CD4-positive, alpha-beta T cell treated with Interleukin-4 for 4 hours (primary cell): Measurements from ENCODE around the gene DLGAP1.

Experiments
- DNase-seq: peaks from one replicate; pipeline ENCODE4 v3.0.0-alpha.2; 2020

The DLGAP1 gene

DNA sequence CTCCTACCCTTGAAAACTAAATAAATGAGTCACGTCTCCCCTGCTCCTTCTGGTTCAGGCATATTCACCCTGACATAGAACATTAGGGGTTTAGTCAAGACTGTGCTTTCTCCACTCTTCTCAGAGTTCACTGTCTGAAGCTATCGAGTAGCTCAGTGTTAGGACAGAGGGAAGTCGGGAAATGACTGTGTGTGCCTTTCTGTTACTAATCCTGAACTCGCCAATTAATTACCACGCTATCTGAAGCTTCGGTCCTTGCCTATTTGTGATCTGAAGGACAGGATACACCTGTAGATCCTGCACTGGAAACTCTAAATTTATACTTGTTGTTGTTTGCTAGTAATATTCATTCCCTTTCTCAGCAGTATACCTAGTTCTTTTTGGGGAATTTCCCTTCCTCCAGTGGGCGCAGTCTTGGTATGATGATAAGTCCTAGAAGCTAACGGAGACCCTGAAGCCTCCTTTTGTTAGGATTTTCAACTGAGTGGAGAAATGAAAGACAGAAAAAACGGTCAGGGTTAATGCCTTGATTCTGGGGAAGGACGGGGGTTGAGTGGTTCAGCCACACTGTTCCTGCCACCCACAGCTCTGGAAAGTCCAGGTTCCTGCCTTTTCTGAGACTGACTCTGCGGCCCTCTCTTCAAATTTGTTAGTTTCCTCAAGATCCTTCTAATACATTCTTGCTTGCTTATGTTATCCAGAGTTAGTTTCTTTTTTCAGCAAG, 218.0 kb downstream of the DLGAP1 start:
- DNase-seq: no peak

DNA sequence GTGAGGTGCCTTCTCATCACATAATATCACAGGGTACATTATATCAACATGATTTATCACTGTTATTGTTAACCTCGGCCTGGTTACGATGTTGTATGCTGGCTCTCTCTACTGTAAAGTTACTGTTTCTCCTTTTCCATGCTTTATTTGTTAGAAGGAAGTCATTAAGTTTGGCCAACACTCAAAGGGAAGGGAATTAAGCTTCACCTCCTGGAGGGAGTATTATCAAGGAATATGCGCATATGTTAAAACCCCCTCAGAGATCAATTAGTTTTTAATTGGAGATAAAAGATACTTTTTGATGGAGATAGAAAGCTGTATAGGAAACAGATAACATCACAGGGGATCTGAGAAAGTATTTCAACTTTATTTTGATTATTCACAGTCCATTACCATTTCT, 221.6 kb downstream of the DLGAP1 start:
- DNase-seq: no peak

DNA sequence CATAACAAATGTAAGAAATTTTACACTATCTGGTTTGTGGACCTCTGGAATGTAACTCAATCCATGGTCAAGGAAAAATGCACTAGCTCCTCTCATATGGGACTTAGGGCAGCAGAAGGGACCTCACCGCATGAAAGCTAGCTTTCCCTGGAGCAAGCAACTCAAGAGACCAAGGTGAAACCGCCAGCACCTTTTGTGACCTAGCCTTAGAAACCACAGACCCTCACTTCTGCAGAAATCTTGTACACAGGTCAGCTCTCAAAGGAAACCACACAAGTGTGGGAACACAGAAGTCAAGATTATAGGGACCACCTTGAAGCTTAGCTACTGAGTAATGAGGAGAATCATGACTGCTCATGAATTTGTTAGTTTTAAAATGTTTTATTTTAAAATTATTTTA, 222.5 kb downstream of the DLGAP1 start:
- no peak for DNase-seq

DNA sequence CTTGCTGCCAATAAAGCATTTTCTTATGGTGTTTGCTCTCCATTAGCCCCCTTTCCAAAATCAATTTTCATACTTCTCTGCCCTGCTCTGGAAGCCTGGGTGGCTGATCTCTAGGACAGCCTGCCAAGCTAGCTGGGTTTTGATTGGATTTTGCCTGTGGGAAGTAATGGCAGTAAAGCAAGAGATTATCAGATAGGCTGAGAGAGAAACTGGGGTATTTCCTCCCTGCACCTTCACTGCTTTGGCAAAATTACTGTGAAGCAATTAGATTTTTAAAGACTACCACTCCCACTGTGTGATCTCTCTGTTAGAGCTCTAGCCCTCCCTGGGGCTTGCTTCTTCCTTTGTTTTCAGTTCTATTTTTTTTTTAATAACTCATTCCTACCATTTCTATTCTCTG, 223.8 kb downstream of the DLGAP1 start:
- no peak for DNase-seq

DNA sequence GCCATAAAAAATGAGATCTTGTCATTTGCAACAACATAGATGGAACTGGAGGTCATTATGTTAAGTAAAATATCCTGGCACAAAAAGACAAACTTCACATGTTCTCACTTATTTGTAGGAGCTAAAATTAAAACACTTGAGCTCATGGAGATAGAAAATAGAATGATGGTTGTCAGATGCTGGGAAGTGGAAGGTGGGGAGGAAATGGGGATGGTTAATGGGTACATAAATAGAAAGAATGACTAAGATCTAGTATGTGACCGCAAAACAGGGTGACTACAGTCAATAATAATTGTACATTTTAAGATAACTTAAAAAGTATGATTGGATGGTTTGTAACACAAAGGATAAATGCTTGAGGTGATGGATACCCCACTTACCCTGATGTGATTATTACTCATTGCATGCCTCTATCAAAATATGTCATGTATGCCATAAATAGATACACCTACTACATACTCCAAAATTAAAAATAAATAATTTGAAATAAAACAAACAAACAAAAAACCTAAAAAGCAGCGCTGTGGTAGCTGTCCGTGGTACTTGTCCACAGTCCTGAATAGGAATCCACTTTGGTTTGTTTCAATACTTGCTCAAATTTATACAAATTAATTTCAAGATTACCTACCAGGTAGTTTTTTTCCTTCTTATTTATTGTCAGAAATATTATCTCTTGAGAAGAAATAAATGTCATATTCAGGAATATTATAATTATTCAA, 224.5 kb downstream of the DLGAP1 start:
- no peak for DNase-seq

DNA sequence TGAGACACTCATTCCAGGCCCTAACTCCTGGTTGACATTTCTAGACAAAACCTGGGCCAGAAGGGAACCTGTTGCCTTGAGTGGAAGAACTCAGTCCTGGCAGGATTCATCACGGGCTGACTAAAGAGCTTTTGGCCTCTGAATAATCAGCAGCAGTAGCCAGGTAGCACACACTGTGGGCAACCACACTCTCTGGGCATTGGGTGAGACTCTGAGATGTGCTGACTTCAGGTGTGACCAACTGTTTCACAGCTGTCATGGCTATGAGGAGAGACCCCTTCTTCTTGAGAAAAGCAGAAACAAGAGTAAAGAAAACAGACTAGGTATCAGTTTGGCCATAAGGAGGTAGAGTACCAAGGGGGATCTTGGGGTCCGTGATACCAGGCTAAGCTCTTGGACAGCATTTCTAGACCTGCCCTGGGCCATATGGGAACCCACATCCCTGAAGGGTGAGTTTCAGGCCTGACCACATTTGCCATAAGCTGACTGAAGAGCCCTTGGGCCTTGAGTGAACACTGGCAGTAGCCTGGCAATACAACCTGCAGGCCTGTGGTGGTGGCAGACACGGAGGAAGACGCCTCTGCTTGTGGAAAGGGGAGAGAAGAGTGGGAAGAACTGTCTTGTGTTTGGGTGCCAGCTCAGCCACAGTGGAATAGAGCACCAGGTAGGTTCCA, 230.9 kb downstream of the DLGAP1 start:
- no peak for DNase-seq

DNA sequence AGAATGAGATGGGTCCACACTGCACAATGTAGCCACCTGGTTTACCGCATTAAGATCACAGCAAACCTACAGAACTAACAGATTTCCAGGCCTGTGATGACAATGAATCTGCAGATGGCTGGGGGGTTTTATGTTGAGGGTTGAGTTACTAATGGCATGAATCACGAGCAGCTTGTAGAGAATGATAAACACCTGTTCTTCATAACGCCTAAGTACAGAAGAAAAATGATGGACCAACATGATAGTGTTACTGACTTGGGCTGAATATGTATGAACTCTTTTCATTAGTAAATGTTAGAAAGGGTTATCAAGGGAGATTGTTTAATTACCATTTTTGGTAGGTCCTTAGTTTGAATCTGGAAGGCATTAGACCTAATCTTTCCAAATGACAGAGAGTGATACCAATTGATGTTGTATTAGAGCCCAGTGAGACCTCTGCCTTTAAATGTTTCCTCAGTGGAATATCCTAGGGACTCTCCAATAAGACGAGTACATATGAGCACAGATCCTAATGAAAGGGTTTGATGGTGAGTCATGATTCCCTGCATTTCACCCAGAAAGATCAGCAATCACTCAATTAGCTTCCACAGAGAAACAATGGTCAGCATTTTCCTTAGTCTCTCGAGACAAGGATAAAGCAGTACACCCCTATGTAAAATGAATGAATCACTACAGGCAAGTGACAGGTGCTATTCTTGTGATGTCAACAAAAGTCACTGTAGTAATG, 243.8 kb downstream of the DLGAP1 start:
- DNase-seq: no peak

DNA sequence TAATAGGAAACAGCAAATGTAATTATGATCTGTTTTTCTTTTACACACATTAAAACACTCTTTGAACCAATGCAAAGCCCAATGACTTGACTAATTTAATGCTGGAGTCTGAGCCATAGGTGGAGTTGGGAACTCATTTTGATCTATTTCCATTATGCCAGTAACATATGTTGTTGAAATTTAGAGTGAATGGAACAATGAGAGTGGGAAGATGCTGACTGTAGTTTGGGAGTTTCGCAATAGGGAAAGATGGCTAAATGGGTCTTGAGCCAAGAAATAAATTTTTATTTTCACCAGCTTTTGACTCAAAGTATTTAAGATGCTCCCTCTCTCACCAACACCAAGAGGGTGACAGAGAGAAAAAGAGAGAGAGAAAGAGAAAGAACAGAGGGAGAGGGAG, 246.7 kb downstream of the DLGAP1 start:
- DNase-seq: no peak

DNA sequence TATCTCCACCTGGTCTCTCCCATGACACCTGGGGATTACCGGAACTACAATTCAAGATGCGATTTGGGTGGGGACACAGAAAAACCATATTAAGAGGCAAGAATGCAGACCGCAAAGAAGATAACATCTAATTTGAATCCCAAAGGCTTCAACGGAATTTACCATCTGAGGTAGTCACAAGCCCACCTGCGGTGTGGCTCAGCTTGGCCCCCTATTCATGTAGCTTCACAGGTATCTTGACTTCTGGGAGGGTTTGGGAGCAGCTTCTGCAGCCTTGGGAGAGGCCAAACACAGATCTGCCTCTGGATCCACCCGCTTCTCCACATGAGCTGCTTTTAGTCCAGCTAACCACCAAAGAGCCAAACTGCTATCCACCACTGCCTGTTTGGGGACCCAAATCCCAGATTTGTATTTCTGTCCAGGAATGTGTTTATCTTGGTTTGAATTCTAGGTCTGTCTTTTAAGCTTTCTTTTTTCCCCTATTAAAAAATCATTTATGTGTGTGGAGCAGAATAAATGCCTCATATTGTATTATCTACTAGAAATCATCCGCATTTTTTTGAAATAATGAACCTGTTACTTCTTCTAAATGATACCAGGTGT, 247.6 kb downstream of the DLGAP1 start:
- DNase-seq: no peak

DNA sequence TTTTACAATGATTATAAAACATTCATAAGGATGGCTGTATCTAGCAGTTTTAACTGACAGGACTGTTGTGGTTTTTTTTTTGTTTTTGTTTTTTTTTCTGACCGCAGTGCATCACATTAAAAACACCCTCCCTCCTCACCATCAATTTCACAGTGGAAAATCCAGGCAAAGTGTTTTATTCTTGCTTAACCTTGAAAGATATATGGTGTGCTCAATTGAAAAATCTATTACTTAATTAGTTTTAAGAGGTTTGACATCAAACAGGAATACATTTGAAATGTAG, 250.7 kb downstream of the DLGAP1 start:
- no peak for DNase-seq

DNA sequence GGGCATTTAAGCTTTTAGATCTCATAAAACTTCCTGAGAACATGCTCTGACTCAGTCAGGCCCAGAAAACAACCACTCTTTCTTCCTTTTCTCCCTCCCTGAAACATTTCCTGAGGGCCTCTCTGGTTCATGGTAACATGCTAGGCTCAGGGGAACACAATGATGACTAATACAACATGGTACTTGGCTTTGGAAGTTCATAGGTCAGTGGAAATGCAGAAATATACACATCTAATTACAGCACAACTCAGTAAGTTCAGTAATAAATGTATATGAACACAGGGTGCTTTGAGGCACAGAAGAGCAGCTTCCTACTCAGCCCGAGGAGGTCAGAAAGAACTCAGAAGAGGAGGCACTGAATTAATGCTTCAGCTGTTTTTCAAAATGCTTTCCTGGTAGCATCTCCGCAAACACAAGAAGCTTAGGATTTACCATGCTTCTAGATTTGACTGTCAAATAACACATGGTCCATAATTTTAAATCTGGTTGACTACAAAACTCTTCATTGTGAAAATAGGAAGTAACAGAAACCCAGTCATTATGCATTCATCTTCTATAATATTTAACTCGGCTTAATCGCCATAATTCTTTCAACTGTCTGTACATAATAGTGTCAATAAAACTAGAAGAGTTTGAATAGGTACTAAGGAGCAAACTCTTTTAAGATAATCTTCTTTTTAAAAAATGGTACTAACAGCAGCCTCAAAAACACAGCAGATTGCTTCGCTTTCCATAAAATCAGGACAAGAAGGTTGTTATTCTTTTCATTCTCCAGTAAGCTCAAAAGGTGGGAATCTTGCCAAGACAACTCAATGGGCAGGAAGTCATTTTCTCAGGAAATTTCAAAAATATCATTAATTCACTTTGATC, 251.3 kb downstream of the DLGAP1 start:
- DNase-seq: no peak

DNA sequence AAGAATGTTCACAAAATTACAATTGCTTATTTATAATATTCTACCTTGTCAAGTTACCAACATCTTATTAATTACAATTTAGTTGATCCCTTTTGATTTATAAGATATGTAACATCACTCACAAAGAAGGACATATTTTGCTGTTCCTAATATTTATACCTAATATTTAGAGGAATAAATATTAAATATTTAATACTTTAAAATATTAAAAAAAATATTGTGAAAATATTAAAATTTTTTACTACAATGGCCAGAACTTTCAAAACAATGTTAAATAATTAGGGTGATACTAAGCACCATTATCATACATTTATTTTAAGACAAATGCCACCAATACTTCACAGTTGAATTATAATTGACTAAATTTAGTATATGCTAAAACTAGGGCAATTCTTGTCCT, 254.7 kb downstream of the DLGAP1 start:
- no peak for DNase-seq

DNA sequence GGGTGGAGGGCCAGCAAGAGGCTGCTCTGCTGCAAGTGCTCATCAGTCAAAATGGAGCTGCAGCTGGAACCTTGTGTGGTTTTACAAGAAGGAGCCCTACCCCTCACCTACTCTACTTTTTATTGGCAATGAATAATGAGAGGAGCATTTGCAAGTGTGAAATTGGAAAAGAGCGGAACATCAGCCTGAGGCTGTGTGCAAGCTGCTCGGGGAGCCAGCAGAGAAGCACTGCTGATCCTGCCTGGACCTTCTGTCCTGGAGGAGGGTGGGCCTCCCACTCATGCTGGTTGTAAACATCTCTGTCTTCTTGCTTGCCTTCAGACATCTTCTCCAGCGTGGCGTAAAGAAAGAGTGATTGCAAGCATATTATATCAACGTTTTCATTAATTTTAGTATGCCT, 256.2 kb downstream of the DLGAP1 start:
- no peak for DNase-seq

DNA sequence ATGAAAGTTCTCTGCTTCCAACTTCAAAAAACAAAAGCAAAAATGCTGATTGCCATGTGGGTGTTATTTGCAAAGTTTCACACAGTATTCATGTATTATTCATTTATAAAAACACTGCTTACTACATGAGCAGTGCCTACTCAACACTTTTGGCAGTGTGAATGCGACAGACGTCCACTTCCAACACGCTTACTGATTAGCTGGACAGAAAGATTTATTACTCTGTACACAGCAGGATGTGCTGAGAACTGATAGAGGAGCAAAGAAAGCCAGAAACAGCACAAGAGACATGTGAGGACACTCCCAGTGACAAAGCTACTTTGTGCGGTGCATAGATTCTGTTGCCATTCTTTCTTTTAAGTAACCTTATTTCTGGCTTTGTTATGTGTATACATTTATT, 258.8 kb downstream of the DLGAP1 start:
- no peak for DNase-seq

DNA sequence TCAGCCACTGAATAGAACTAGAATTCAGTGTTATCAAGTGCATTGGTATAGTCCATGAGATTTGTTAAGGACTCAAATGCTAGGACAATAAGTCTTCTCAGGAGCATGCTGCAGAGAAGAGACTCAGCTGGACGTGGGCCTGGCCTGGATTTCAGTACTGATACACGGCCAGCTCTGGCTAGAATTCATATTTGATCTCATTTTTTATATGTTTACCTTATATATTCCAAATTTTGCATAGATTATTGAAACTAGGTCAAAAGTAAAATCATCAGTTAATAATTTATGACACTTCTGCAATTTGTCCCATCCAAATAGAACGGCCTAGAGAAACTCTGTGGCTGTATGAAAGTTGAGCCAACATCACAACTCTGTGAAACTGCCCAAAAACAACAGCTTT, 262.0 kb downstream of the DLGAP1 start:
- no peak for DNase-seq

DNA sequence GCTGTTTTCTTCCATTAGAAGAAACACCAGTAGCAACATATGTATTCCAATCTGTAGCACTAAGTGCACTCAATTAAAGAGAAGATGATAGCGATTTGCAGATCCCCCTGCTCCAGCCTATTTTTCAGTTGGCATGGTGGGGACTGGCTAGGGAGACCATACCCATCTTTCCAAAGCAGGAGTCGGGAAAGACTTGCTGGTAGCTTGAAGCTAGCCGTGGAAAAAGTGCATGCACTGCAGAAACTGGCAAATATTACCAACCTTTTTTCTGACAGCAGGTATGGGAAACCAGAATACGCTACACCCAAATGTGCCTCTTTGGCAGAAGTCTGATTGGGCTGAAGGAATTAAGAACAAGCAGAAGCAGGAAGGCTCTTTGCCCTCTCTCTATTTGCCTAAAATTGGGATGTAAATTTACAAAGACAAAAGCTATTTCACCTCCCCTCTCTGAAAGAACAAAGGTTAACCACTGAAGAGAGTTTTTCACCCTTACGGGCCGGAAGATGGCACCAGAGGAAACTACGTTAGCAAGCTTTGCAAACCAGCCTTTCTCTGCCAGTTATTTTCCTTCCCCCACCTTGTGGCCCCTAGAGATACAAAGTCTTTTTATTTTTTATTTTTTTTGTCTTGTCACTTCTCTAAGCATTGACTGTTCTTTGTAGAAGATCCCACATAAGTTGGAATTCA, 273.1 kb downstream of the DLGAP1 start:
- no peak for DNase-seq

DNA sequence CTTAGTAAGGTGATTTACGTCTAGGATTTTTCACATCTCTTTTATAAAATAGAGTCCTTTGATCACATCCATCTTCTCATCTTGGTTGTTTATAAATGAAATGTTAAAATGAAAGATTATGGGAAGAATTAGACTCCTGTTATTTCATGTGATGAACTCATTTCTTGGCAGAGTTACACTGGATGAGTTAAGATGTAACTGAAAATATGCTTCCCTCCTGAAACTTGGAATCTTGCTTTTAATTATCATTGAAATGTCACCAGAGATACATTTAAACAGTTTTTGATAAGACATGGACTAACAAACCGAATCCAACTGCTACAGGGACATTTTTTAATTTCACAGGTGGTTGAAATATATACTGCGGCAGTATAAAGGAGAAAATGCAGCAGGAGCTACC, 274.0 kb downstream of the DLGAP1 start:
- no peak for DNase-seq

DNA sequence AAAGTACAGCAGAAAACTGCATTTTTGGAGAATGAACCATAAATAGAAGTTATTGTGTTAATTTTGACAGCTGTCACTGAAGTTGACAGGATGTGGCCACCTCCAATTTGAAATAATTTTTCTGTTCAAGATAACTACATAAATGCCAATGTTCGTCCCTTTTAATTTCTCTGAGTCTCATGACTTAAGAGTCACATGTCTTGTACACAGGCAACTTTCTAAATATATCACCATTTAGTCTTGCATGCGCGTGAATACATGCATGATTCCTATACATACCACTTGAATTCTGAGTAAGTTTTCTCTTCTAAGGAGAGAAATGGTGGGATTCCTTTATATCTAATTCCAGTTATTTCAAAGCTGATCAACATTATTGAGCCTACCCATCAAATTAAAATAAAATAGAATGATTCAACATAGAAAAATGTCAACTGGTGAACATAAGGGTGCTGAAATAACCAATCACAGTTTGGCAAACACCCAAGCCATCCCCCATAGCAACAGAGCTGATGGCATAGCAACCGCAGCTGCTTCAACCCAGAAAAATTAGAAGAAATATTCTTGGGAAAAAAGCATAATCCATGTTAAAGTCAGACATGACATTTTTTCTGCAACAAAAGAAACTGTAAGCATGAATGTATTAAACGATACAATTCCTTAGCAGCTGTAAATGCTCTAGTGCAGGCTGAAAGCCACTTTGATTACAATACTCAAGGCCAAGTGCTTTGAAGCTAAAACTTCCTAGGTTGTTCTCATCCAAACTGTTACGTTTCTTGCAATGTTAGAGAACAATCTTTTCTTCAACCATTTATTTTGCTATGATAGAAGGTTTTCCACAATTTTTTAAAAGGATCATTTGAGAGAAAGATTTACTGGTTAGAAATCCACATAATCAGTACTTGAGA, 282.7 kb downstream of the DLGAP1 start:
- no peak for DNase-seq

DNA sequence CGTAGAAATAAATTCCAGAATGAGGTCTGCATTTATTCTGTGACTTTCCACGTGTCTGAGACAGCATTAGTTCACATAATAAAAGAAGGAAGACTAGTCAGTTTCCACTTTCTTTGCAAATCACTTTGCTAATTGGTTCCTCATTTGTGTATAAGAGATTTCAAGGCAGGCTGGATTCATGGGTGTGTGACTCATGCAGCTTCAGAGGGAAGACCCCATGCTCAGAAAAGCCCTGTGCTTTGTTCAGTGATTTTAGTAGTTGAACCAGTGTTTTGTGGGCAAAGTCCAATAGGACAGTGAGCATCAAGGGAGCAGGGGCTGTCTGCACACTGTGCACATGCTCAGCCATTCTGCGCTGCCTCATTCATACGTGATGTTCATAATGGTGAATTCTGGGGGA, 297.8 kb downstream of the DLGAP1 start:
- DNase-seq: no peak

DNA sequence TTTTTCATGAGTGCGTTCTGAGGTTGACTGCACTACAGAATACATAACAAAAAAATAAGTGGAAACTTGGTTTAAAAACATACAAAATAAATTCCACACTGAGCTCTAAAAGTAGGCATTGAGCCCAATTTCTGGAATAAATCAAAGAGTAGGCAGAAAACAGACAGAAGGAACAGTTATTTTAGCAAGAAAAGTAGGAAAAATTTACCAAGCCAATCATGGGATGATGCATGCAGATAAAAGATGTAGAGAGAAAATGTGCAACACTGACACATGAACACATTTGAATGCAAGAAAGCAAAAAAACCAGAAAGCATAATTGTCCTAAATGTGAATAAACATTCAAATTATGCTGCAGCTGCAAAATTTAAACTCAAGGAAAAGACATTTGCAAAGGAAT, 308.3 kb downstream of the DLGAP1 start:
- no peak for DNase-seq

DNA sequence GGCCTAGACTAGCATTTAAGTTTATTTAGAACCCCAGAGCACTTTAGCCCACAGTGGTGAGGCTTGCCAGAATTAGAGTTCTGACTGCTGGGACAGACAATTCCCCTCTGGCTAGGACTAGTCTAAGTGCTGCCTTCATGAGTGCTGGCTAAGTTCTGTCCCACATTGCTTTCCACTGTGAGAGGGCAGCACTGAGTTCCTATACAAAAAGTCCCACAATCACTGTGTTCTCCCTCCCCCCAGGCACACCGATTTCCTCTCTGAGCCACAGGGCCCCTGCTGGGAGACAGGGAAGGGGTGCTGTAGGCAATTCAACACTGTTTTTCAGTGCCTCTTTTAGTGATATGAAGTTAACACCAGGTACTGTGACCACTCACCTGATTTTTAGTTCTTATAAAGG, 310.9 kb downstream of the DLGAP1 start:
- DNase-seq: no peak
